GM23338 (cell line): ENCODE results near the gene C16orf86. TPM values are rescaled to one million over a fixed set of nuclear protein-coding genes. Genes with fewer than 3 reads are reported as not detected.

Experiments
- ATAC-seq: fragments of 200-7000 bp; cut with Tn5 transposase; 3 replicates; pipeline ENCODE4 v1.9.1; 2020
- DNase-seq: peaks from one replicate; pipeline ENCODE4 v3.0.0-alpha.2; 2015; ENCODE audit warnings: low spot score
- H2AFZ ChIP-seq: fragments of 200-600 bp; sonication (generic); 2 replicates; pipeline ENCODE4 v1.8.0; 2016; ENCODE audit warnings: antibody characterized with exemption, mild to moderate bottlenecking, moderate library complexity
- H3F3A ChIP-seq: fragments of 200-600 bp; sonication (generic); replicated peaks from 2 replicates; pipeline ENCODE4 v1.8.0; 2017; ENCODE audit warnings: antibody characterized with exemption, mixed run types, low read depth
- H3K27ac ChIP-seq: fragments of 200-600 bp; sonication (generic); 2 replicates; pipeline ENCODE4 v1.6.1; 2016; ENCODE audit warnings: low read depth
- H3K27me3 ChIP-seq: fragments of 200-600 bp; sonication (generic); 2 replicates; pipeline ENCODE4 v1.8.0; 2016; ENCODE audit warnings: mild to moderate bottlenecking, mixed run types, moderate library complexity; ENCODE audit not compliant: insufficient read depth
- H3K36me3 ChIP-seq: fragments of 200-600 bp; sonication (generic); 2 replicates; pipeline ENCODE4 v1.8.0; 2016; ENCODE audit warnings: mild to moderate bottlenecking; ENCODE audit not compliant: insufficient read depth
- H3K4me1 ChIP-seq: fragments of 200-600 bp; sonication (generic); 2 replicates; pipeline ENCODE4 v1.8.0; 2016; ENCODE audit warnings: mild to moderate bottlenecking, moderate library complexity; ENCODE audit not compliant: insufficient read depth
- H3K4me2 ChIP-seq: fragments of 200-600 bp; sonication (generic); 2 replicates; pipeline ENCODE4 v1.7.1; 2017; ENCODE audit warnings: mixed run types
- H3K4me3 ChIP-seq: fragments of 200-600 bp; sonication (generic); 2 replicates; pipeline ENCODE4 v1.6.1; 2016; ENCODE audit warnings: mixed run types
- H3K79me2 ChIP-seq: fragments of 200-600 bp; sonication (generic); replicated peaks from 2 replicates; pipeline ENCODE4 v1.8.0; 2017; ENCODE audit warnings: mild to moderate bottlenecking; ENCODE audit not compliant: insufficient read depth
- H3K9me2 ChIP-seq: fragments of 200-600 bp; sonication (generic); 2 replicates; pipeline ENCODE4 v1.8.0; 2017; ENCODE audit not compliant: insufficient read depth
- H4K20me1 ChIP-seq: fragments of 200-600 bp; sonication (generic); replicated peaks from 2 replicates; pipeline ENCODE4 v1.8.0; 2017; ENCODE audit warnings: mild to moderate bottlenecking; ENCODE audit not compliant: insufficient read depth
- H3K27ac Mint-ChIP-seq: 2 replicates; pipeline ENCODE4 v1.8.0; 2020; ENCODE audit warnings: inconsistent platforms, mild to moderate bottlenecking, moderate library complexity, mixed read lengths
- H3K27me3 Mint-ChIP-seq: 3 replicates; pipeline ENCODE4 v1.8.0; 2022; ENCODE audit warnings: low read depth, mild to moderate bottlenecking, moderate library complexity, mixed read lengths, inconsistent platforms; ENCODE audit not compliant: insufficient read depth, poor library complexity
- H3K36me3 Mint-ChIP-seq: 3 replicates; pipeline ENCODE4 v1.8.0; 2021; ENCODE audit warnings: low read depth, mild to moderate bottlenecking, inconsistent platforms, moderate library complexity, mixed read lengths
- H3K4me1 Mint-ChIP-seq: 3 replicates; pipeline ENCODE4 v1.8.0; 2020; ENCODE audit warnings: mild to moderate bottlenecking, inconsistent platforms, mixed read lengths
- H3K4me3 Mint-ChIP-seq: 3 replicates; pipeline ENCODE4 v1.8.0; 2021; ENCODE audit warnings: moderate library complexity, mild to moderate bottlenecking, inconsistent platforms, mixed read lengths
- H3K9me3 Mint-ChIP-seq: 3 replicates; pipeline ENCODE4 v1.8.0; 2020; ENCODE audit warnings: moderate library complexity, mild to moderate bottlenecking, inconsistent platforms, mixed read lengths
- EZH2 ChIP-seq: fragments of 200-600 bp; sonication (generic); IDR thresholded peaks from one replicate; pipeline ENCODE4 v1.8.0; 2017; ENCODE audit warnings: antibody characterized with exemption, mild to moderate bottlenecking, low read depth; ENCODE audit not compliant: unreplicated experiment
- STAT1 ChIP-seq: IDR thresholded peaks from one replicate; pipeline ENCODE4 v1.6.1; 2016; ENCODE audit warnings: antibody characterized with exemption; ENCODE audit not compliant: unreplicated experiment
- ZNF331 ChIP-seq: fragments of 250-450 bp; sonication (Bioruptor Pico); IDR thresholded peaks from 2 replicates; pipeline ENCODE4 v1.5.0; 2020; ENCODE audit warnings: low read depth, mild to moderate bottlenecking, moderate library complexity
- polyA plus RNA-seq: library from polyadenylated mRNA; unstranded; fragments of >200 nt; fragmentation: Nextera tagmentation; extraction: Ambion mirVana; gene quantifications from 2 replicates; pipeline ENCODE4 v1.2.1, GENCODE V29; 2016
- total RNA-seq: library from RNA; depleted of rRNA; stranded (reverse); fragments of >200 nt; shearing (Covaris generic); gene quantifications from 2 replicates; pipeline ENCODE4 v1.2.3, GENCODE V29; 2014
- TF ChIP-seq, protein P1 (sequence below): fragments of 250-450 bp; sonication (Bioruptor Pico); IDR thresholded peaks from 2 replicates; pipeline ENCODE4 v1.5.0; 2020; ENCODE audit warnings: mild to moderate bottlenecking, moderate library complexity
- TF ChIP-seq, protein P2 (sequence below): IDR thresholded peaks from one replicate; pipeline ENCODE4 v1.6.1; 2018; ENCODE audit warnings: antibody characterized with exemption; ENCODE audit not compliant: unreplicated experiment

C16orf86 gene
- total and polyA plus RNA-seq, 2 experiments from 2014 or later: 0.87 to 1.1 TPM

DNA sequence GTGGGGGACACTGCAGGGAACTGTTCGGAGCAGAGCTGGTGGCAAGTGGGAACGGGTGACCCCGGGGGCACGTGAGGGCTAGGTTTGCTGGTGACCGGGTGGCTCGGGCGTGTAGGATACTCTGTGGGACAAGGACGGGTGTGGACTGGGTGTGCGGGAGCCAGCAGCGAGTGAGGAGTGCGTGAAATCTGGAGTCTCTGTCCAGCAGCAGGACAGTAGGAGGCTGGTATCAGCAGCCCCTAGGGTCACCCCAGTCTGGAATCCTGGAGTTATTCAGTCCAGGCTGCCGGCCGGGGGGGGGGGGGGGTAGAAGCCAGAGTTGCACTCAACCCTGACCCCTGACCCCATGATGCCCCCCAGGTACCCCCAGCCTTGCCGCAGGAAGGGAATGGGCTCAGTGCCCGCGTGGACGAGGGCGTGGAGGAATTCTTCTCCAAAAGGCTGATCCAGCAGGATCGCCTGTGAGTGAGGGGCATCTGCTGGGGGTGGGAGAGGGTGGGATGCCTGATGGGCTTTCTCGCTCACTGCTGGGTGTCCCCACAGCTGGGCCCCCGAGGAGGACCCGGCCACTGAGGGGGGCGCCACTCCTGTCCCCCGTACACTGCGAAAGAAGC is 12.7 kb upstream of the C16orf86 start:
- peaks cover 9% of the 10 kb centered on the region; the same call in 1 of the 3 replicates for H3K36me3 Mint-ChIP-seq
- no peak overlapping the region for H3K27ac Mint-ChIP-seq
- Histone ChIP-seq H3K9me2 (no peaks in the 10 kb centered on the region), H3K27me3 (peaks cover 50% of the 10 kb centered on the region), H3K4me2 (peak overlapping the region; percentile 87), H2AFZ (no peak overlapping the region), H3K4me3 (peak overlapping the region; percentile 69), H3F3A (peaks cover 6% of the 10 kb centered on the region; the same call in 1 of the 2 replicates), H3K36me3 (no peaks in the 10 kb centered on the region), H3K27ac (no peak overlapping the region), H3K79me2 (no peaks in the 10 kb centered on the region), H3K4me1 (no peaks in the 10 kb centered on the region; the same call in 1 of the 2 replicates), H4K20me1 (no peaks in the 10 kb centered on the region; the same call in 1 of the 2 replicates)
- no peaks in the 10 kb centered on the region for H3K9me3 Mint-ChIP-seq
- H3K4me1 Mint-ChIP-seq: peaks cover 11% of the 10 kb centered on the region
- TF ChIP-seq ZNF331 (no peak), STAT1 (no peak), EZH2 (no peak)
- TF ChIP-seq, protein P1, sequence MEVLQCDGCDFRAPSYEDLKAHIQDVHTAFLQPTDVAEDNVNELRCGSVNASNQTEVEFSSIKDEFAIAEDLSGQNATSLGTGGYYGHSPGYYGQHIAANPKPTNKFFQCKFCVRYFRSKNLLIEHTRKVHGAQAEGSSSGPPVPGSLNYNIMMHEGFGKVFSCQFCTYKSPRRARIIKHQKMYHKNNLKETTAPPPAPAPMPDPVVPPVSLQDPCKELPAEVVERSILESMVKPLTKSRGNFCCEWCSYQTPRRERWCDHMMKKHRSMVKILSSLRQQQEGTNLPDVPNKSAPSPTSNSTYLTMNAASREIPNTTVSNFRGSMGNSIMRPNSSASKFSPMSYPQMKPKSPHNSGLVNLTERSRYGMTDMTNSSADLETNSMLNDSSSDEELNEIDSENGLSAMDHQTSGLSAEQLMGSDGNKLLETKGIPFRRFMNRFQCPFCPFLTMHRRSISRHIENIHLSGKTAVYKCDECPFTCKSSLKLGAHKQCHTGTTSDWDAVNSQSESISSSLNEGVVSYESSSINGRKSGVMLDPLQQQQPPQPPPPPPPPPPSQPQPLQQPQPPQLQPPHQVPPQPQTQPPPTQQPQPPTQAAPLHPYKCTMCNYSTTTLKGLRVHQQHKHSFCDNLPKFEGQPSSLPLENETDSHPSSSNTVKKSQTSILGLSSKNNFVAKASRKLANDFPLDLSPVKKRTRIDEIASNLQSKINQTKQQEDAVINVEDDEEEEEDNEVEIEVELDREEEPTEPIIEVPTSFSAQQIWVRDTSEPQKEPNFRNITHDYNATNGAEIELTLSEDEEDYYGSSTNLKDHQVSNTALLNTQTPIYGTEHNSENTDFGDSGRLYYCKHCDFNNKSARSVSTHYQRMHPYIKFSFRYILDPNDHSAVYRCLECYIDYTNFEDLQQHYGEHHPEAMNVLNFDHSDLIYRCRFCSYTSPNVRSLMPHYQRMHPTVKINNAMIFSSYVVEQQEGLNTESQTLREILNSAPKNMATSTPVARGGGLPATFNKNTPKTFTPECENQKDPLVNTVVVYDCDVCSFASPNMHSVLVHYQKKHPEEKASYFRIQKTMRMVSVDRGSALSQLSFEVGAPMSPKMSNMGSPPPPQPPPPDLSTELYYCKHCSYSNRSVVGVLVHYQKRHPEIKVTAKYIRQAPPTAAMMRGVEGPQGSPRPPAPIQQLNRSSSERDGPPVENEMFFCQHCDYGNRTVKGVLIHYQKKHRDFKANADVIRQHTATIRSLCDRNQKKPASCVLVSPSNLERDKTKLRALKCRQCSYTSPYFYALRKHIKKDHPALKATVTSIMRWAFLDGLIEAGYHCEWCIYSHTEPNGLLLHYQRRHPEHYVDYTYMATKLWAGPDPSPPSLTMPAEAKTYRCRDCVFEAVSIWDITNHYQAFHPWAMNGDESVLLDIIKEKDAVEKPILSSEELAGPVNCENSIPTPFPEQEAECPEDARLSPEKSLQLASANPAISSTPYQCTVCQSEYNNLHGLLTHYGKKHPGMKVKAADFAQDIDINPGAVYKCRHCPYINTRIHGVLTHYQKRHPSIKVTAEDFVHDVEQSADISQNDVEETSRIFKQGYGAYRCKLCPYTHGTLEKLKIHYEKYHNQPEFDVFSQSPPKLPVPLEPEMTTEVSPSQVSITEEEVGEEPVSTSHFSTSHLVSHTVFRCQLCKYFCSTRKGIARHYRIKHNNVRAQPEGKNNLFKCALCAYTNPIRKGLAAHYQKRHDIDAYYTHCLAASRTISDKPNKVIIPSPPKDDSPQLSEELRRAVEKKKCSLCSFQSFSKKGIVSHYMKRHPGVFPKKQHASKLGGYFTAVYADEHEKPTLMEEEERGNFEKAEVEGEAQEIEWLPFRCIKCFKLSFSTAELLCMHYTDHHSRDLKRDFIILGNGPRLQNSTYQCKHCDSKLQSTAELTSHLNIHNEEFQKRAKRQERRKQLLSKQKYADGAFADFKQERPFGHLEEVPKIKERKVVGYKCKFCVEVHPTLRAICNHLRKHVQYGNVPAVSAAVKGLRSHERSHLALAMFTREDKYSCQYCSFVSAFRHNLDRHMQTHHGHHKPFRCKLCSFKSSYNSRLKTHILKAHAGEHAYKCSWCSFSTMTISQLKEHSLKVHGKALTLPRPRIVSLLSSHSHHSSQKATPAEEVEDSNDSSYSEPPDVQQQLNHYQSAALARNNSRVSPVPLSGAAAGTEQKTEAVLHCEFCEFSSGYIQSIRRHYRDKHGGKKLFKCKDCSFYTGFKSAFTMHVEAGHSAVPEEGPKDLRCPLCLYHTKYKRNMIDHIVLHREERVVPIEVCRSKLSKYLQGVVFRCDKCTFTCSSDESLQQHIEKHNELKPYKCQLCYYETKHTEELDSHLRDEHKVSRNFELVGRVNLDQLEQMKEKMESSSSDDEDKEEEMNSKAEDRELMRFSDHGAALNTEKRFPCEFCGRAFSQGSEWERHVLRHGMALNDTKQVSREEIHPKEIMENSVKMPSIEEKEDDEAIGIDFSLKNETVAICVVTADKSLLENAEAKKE: no peak
- TF ChIP-seq, protein P2, sequence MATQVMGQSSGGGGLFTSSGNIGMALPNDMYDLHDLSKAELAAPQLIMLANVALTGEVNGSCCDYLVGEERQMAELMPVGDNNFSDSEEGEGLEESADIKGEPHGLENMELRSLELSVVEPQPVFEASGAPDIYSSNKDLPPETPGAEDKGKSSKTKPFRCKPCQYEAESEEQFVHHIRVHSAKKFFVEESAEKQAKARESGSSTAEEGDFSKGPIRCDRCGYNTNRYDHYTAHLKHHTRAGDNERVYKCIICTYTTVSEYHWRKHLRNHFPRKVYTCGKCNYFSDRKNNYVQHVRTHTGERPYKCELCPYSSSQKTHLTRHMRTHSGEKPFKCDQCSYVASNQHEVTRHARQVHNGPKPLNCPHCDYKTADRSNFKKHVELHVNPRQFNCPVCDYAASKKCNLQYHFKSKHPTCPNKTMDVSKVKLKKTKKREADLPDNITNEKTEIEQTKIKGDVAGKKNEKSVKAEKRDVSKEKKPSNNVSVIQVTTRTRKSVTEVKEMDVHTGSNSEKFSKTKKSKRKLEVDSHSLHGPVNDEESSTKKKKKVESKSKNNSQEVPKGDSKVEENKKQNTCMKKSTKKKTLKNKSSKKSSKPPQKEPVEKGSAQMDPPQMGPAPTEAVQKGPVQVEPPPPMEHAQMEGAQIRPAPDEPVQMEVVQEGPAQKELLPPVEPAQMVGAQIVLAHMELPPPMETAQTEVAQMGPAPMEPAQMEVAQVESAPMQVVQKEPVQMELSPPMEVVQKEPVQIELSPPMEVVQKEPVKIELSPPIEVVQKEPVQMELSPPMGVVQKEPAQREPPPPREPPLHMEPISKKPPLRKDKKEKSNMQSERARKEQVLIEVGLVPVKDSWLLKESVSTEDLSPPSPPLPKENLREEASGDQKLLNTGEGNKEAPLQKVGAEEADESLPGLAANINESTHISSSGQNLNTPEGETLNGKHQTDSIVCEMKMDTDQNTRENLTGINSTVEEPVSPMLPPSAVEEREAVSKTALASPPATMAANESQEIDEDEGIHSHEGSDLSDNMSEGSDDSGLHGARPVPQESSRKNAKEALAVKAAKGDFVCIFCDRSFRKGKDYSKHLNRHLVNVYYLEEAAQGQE: peak; percentile 51
- peak overlapping the region; percentile 77 for H3K4me3 Mint-ChIP-seq
- peak; percentile 3 for ATAC-seq
- DNase-seq: no peak
- peaks cover 60% of the 10 kb centered on the region for H3K27me3 Mint-ChIP-seq
